ENCODE measurements around the gene PYGM. TPM values are rescaled to one million over a fixed set of nuclear protein-coding genes. Genes with fewer than 3 reads are reported as not detected.

The PYGM gene
- total RNA-seq, 1 experiment from 2014 or later, result 1.7 TPM

GRCh38 chr11:64804346-64805210 lies 44.8 kb upstream of the PYGM start:
- intact Hi-C loops (cut with micrococcal nuclease), result no loop called here
- Histone ChIP-seq H4K20me1 (ENCODE audit: insufficient read depth) (no peaks in the 10 kb centered on the region), H3K4me3 (replicated peaks in 1 of 2; ENCODE audit: low read depth in 1 of 2, low read length in 2 of 2) (no peak overlapping the region; a peak in 2 of 4 replicates), H3K36me3 (ENCODE audit: control insufficient read depth in 1 of 2, insufficient read depth in 2 of 2, low read length in 2 of 2) (peaks cover 5 to 10% of the 10 kb centered on the region in 2 experiments; a peak in 2 of 4 replicates), H3K27ac (ENCODE audit: low read depth, low read length) (peak overlapping the region; percentile 92), H2AFZ (ENCODE audit: low read depth, low read length, poor library complexity, severe bottlenecking) (no peak overlapping the region), H3K79me2 (ENCODE audit: insufficient read depth, low read length) (peaks cover 12% of the 10 kb centered on the region; the same call in 1 of the 2 replicates), H3K9me2 (ENCODE audit: insufficient read depth) (no peaks in the 10 kb centered on the region), H3K9ac (ENCODE audit: low read length) (peak overlapping the region; percentile 65), H3K9me3 (ENCODE audit: control insufficient read depth in 1 of 2, insufficient read depth in 1 of 2, low read depth in 1 of 2, low read length in 2 of 2) (no peaks in the 10 kb centered on the region), H3K4me2 (ENCODE audit: low read length) (peak overlapping the region; percentile 87), H3K27me3 (ENCODE audit: insufficient read depth, low read length) (no peaks in the 10 kb centered on the region), H3K4me1 (ENCODE audit: control insufficient read depth in 1 of 2, insufficient read depth in 2 of 2, low read length in 2 of 2) (peaks cover 23 to 40% of the 10 kb centered on the region in 2 experiments)
- TF ChIP-seq ZFX (IDR thresholded peaks at IDR 0.05) (no peak), FOSL1 (IDR thresholded peaks at IDR 0.05; ENCODE audit: low read depth) (no peak), CEBPB (IDR thresholded peaks at IDR 0.05; ENCODE audit: low read depth) (no peak), EGR1 (IDR thresholded peaks at IDR 0.05; ENCODE audit: low read depth) (no peak)
- ChIA-PET RAD21 (ENCODE audit: low non-redundant PET in 1 of 2, low total read pairs in 2 of 2, uncharacterized antibody in 2 of 2, unreplicated experiment in 2 of 2) (no interaction called here), CTCF (interaction anchor here (0.9 to 2.1 kb wide), 2 partner anchors 40 to 62 kb away, joined by 3 to 4 read pairs; partner anchors contain the start of gene CDC42BPG), POLR2A (interaction anchor here (0.9 to 1.2 kb wide), 2 partner anchors 10 to 330 kb away, joined by 3 read pairs; no protein-coding TSS in a partner anchor)
- DNase-seq (ENCODE audit: low read depth, low spot score), result no peak
- no TSS peak for BruUV-seq (replicated peaks)
- ATAC-seq, result no peak

- ChIA-PET POLR2A (interaction anchor here (0.9 to 1.2 kb wide), 2 partner anchors 11 to 331 kb away, joined by 3 read pairs; no protein-coding TSS in a partner anchor), CTCF (interaction anchor here (0.9 to 2.1 kb wide), 2 partner anchors 40 to 61 kb away, joined by 3 to 4 read pairs; partner anchors contain the start of gene CDC42BPG), RAD21 (ENCODE audit: low non-redundant PET in 1 of 2, low total read pairs in 2 of 2, uncharacterized antibody in 2 of 2, unreplicated experiment in 2 of 2) (interaction anchor here in 1 of 2 experiments (0.8 kb wide), 1 partner anchor 318 kb away, joined by 4 read pairs; the partner anchor contains the start of genes FAU and MRPL49)
- H3K9me2 ChIP-seq (ENCODE audit: insufficient read depth), result no peaks in the 10 kb centered on the region
- H3K79me2 ChIP-seq (ENCODE audit: insufficient read depth, low read length), result peaks cover 5% of the 10 kb centered on the region; the same call in 1 of the 2 replicates
- H3K4me3 ChIP-seq (replicated peaks in 1 of 2; ENCODE audit: low read depth in 1 of 2, low read length in 2 of 2), result peak overlapping the region; percentile 50 to 58
- intact Hi-C loops (cut with micrococcal nuclease), result no loop called here
- BruUV-seq (replicated peaks), result TSS peak; percentile 95
- H3K4me1 ChIP-seq (ENCODE audit: control insufficient read depth in 1 of 2, insufficient read depth in 2 of 2, low read length in 2 of 2), result peaks cover 19 to 41% of the 10 kb centered on the region in 2 experiments
- no peaks in the 10 kb centered on the region for H4K20me1 ChIP-seq (ENCODE audit: insufficient read depth)
- DNase-seq (ENCODE audit: low read depth, low spot score), result no peak
- H3K36me3 ChIP-seq (ENCODE audit: control insufficient read depth in 1 of 2, insufficient read depth in 2 of 2, low read length in 2 of 2), result peaks cover 5 to 10% of the 10 kb centered on the region in 2 experiments; a peak in 2 of 4 replicates
- peak; percentile 37 for ATAC-seq
- no peaks in the 10 kb centered on the region for H3K9me3 ChIP-seq (ENCODE audit: control insufficient read depth in 1 of 2, insufficient read depth in 1 of 2, low read depth in 1 of 2, low read length in 2 of 2)
- peak overlapping the region; percentile 87 for H3K4me2 ChIP-seq (ENCODE audit: low read length)
- H2AFZ ChIP-seq (ENCODE audit: low read depth, low read length, poor library complexity, severe bottlenecking), result no peak overlapping the region
- no peaks in the 10 kb centered on the region for H3K27me3 ChIP-seq (ENCODE audit: insufficient read depth, low read length)
- peak overlapping the region; percentile 92 for H3K27ac ChIP-seq (ENCODE audit: low read depth, low read length)
- peak overlapping the region; percentile 65 for H3K9ac ChIP-seq (ENCODE audit: low read length)
- TF ChIP-seq SRF (IDR thresholded peaks at IDR 0.05; ENCODE audit: low read depth), result no peak
- TF ChIP-seq CEBPB (IDR thresholded peaks at IDR 0.05; ENCODE audit: low read depth), result no peak
- TF ChIP-seq TCF7L2 (IDR thresholded peaks at IDR 0.05; ENCODE audit: borderline replicate concordance, extremely low read depth, insufficient read depth, insufficient read length), result no peak
- no peak for TF ChIP-seq ATF3 (IDR thresholded peaks at IDR 0.05)
- TF ChIP-seq ZNF274 (IDR thresholded peaks at IDR 0.05; ENCODE audit: low read depth, low read length), result no peak
- TF ChIP-seq POLR2AphosphoS5 (IDR thresholded peaks at IDR 0.05; ENCODE audit: low read depth, low read length), result no peak
- TF ChIP-seq CTCF (IDR thresholded peaks at IDR 0.05 in 2 of 3, conservative IDR thresholded peaks at IDR 0.05 in 1 of 3; ENCODE audit: borderline replicate concordance in 1 of 3, insufficient read depth in 1 of 3, low read depth in 2 of 3, low read length in 2 of 3), result no peak
- no peak for TF ChIP-seq FOSL1 (IDR thresholded peaks at IDR 0.05; ENCODE audit: low read depth)
- TF ChIP-seq CBX3 (IDR thresholded peaks at IDR 0.05; ENCODE audit: low read depth), result no peak
- no peak for TF ChIP-seq EZH2 (IDR thresholded peaks at IDR 0.05)
- no peak for TF ChIP-seq EGR1 (IDR thresholded peaks at IDR 0.05; ENCODE audit: low read depth)
- no peak for TF ChIP-seq ZBTB33 (IDR thresholded peaks at IDR 0.05; ENCODE audit: extremely low read depth, insufficient replicate concordance, low read length)
These were observed 44.1 kb upstream of the PYGM start for GRCh38 chr11:64803846-64804345.

Data from HCT116 (cell line).